NT2/D1 (cell line): Measurements from ENCODE around the gene SLC32A1.

Source experiments
- YY1 ChIP-seq: IDR thresholded peaks from 2 replicates; pipeline ENCODE4 v1.6.1; 2011; ENCODE audit not compliant: insufficient read length, insufficient read depth
- ZNF274 ChIP-seq: IDR thresholded peaks from 2 replicates; pipeline ENCODE4 v1.6.1; 2011; ENCODE audit warnings: mild to moderate bottlenecking, low read depth, low read length

GRCh38 chr20:38731738-38732113 is 7.4 kb downstream of the SLC32A1 start:
- no peak for TF ChIP-seq YY1
- TF ChIP-seq ZNF274: no peak
